ENCODE results near the gene GFY.

DNA sequence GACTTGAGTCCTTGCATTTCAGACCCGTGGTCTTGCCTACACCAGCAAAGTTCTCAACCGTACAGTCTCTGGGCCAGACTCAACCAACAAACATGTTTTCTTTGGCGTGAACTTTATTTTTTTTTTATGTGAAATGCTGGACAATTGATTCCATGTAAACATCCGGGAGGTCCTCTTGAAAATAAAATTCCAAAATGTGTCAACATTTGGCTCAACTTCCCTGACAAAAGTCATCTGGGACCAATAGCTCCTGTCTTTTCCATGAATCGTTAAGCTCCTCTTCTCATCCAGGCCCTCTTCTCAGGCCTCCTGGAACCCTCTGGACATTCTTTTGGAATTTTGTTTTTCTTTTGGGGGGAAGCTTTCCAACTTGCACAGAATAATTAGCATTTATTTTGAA, 30.6 kb downstream of the GFY start:
- TF ChIP-seq, protein P1, sequence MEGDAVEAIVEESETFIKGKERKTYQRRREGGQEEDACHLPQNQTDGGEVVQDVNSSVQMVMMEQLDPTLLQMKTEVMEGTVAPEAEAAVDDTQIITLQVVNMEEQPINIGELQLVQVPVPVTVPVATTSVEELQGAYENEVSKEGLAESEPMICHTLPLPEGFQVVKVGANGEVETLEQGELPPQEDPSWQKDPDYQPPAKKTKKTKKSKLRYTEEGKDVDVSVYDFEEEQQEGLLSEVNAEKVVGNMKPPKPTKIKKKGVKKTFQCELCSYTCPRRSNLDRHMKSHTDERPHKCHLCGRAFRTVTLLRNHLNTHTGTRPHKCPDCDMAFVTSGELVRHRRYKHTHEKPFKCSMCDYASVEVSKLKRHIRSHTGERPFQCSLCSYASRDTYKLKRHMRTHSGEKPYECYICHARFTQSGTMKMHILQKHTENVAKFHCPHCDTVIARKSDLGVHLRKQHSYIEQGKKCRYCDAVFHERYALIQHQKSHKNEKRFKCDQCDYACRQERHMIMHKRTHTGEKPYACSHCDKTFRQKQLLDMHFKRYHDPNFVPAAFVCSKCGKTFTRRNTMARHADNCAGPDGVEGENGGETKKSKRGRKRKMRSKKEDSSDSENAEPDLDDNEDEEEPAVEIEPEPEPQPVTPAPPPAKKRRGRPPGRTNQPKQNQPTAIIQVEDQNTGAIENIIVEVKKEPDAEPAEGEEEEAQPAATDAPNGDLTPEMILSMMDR (IDR thresholded peaks at IDR 0.05): no peak
- no peak for TF ChIP-seq POLR2A (IDR thresholded peaks at IDR 0.05)

Measured in lower leg skin (tissue), 3 donors.